NCI-H2196 treated with DMSO at 0.1 percent for 48 hours (cell line): ENCODE data around the gene NEDD8.
"Not testable (repeated sequence)": the region's sequence is repeated elsewhere in the genome, so short reads cannot be mapped to it uniquely, and the experiment has no call there.

Experiments used
- DNase-seq: peaks from one replicate; lab custom pipeline; 2025; ENCODE audit not compliant: unreplicated experiment; lab: John Stamatoyannopoulos, UW

Gene NEDD8

GRCh38 chr14:24249230-24250021 lies 17.3 kb upstream of the NEDD8 start:
- DNase-seq = no peak

GRCh38 chr14:24247422-24247821 lies 15.3 kb upstream of the NEDD8 start:
- DNase-seq = no peak

GRCh38 chr14:24246765-24247212 lies 14.6 kb upstream of the NEDD8 start:
- no peak for DNase-seq

GRCh38 chr14:24245350-24245749 lies 13.2 kb upstream of the NEDD8 start:
- not testable (repeated sequence) for DNase-seq

GRCh38 chr14:24243336-24243836 lies 11.2 kb upstream of the NEDD8 start:
- DNase-seq = no peak

- peak; percentile 97 for DNase-seq
Observed at GRCh38 chr14:24241829-24242443, 9.8 kb upstream of the NEDD8 start.

- no peak for DNase-seq
Observed at GRCh38 chr14:24240110-24240918, 8.1 kb upstream of the NEDD8 start.

GRCh38 chr14:24238527-24239037 lies 6.4 kb upstream of the NEDD8 start:
- no peak for DNase-seq

- no peak for DNase-seq
Observed at GRCh38 chr14:24238123-24238522, 6.0 kb upstream of the NEDD8 start.

- no peak for DNase-seq
Observed at GRCh38 chr14:24237463-24237955, 5.3 kb upstream of the NEDD8 start.

GRCh38 chr14:24236689-24237462 lies 4.7 kb upstream of the NEDD8 start:
- no peak for DNase-seq

GRCh38 chr14:24235804-24236688 lies 3.9 kb upstream of the NEDD8 start:
- no peak for DNase-seq

- no peak for DNase-seq
Observed at GRCh38 chr14:24234095-24235005, 2.2 kb upstream of the NEDD8 start.

- DNase-seq = no peak
Observed at GRCh38 chr14:24233538-24233866, 1.3 kb upstream of the NEDD8 start.

GRCh38 chr14:24232645-24233537 lies 724 bp upstream of the NEDD8 start, which contains the start of gene GMPR2:
Gene GMPR2, plus strand, starts transcription at chr14:24232929. Its CDS starts 325 bp downstream, at chr14:24233254.
- DNase-seq = no peak

GRCh38 chr14:24231263-24232120 lies 675 bp downstream of the NEDD8 start:
- DNase-seq = no peak
